Measurements from ENCODE around the gene PLXDC1.
"Not testable (repeated sequence)": the region's sequence is repeated elsewhere in the genome, so short reads cannot be mapped to it uniquely, and the experiment has no call there.

DNA sequence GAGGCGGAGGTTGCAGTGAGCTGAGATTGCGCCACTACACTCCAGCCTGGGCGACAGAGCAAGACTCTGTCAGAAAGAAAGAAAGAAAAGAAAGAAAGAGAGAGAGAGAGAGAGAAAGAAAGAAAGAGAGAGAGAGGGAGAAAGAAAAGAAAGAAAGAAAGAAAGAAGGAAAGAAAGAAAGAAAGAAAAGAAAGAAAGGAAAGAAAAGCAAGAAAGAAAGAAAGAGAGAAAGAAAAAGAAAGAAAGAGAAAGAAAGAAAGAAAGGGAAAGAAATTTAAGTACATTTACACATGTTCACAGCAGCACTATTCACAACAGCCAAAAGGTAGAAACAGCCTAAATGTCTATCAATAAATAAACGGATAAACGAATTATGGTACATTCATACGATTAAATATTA lies 21.9 kb downstream of the PLXDC1 start:
- TF ChIP-seq POLR2A (IDR thresholded peaks at IDR 0.05), result not testable (repeated sequence)
- TF ChIP-seq, protein P1, sequence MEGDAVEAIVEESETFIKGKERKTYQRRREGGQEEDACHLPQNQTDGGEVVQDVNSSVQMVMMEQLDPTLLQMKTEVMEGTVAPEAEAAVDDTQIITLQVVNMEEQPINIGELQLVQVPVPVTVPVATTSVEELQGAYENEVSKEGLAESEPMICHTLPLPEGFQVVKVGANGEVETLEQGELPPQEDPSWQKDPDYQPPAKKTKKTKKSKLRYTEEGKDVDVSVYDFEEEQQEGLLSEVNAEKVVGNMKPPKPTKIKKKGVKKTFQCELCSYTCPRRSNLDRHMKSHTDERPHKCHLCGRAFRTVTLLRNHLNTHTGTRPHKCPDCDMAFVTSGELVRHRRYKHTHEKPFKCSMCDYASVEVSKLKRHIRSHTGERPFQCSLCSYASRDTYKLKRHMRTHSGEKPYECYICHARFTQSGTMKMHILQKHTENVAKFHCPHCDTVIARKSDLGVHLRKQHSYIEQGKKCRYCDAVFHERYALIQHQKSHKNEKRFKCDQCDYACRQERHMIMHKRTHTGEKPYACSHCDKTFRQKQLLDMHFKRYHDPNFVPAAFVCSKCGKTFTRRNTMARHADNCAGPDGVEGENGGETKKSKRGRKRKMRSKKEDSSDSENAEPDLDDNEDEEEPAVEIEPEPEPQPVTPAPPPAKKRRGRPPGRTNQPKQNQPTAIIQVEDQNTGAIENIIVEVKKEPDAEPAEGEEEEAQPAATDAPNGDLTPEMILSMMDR (IDR thresholded peaks at IDR 0.05), result not testable (repeated sequence)

Measured in uterus (tissue), 2 donors.